SU-DHL-6 (cell line): ENCODE results near the gene INA.

Experiments
- EZH2phosphoT487 ChIP-seq: fragments of 200-600 bp; sonication (generic), shearing (Covaris generic); conservative IDR thresholded peaks from 2 replicates; pipeline ENCODE4 v1.6.1; 2018; ENCODE audit warnings: mild to moderate bottlenecking, antibody characterized with exemption, low read length, moderate library complexity, mixed read lengths
- TF ChIP-seq, protein P1 (sequence below): fragments of 200-600 bp; sonication (generic); IDR thresholded peaks from one replicate; pipeline ENCODE4 v1.5.1; 2017; ENCODE audit warnings: antibody characterized with exemption, mild to moderate bottlenecking, low read length, moderate library complexity; ENCODE audit not compliant: insufficient read depth, poor library complexity, severe bottlenecking

- TF ChIP-seq, protein P1, sequence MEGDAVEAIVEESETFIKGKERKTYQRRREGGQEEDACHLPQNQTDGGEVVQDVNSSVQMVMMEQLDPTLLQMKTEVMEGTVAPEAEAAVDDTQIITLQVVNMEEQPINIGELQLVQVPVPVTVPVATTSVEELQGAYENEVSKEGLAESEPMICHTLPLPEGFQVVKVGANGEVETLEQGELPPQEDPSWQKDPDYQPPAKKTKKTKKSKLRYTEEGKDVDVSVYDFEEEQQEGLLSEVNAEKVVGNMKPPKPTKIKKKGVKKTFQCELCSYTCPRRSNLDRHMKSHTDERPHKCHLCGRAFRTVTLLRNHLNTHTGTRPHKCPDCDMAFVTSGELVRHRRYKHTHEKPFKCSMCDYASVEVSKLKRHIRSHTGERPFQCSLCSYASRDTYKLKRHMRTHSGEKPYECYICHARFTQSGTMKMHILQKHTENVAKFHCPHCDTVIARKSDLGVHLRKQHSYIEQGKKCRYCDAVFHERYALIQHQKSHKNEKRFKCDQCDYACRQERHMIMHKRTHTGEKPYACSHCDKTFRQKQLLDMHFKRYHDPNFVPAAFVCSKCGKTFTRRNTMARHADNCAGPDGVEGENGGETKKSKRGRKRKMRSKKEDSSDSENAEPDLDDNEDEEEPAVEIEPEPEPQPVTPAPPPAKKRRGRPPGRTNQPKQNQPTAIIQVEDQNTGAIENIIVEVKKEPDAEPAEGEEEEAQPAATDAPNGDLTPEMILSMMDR, result no peak
- TF ChIP-seq EZH2phosphoT487, result no peak
These were observed 57.6 kb downstream of the INA start for GRCh38 chr10:103334567-103334966.
